Keratinocyte (primary cell): Measurements from ENCODE around the gene HIGD1B. TPM values are rescaled to one million over a fixed set of nuclear protein-coding genes. Genes with fewer than 3 reads are reported as not detected.
A peak's percentile ranks its signal among the peaks of the same experiment; 100 is the strongest.

Experiments
- DNase-seq: peaks from one replicate; pipeline ENCODE4 v3.0.0-alpha.2; 2011; ENCODE audit warnings: low read depth, missing footprints, low spot score
- FAIRE-seq: peaks from 2 replicates; lab custom pipeline; 2011; peaks lifted over from hg19 to GRCh38; lab: Jason Lieb, UNC
- H2AFZ ChIP-seq: 2 replicates; pipeline ENCODE4 v1.6.0; 2012; ENCODE audit warnings: low read length, control low read depth, inconsistent platforms; ENCODE audit not compliant: control insufficient read depth
- H3K27ac ChIP-seq: 2 replicates; pipeline ENCODE4 v1.5.1; 2011; ENCODE audit warnings: low read length; ENCODE audit not compliant: control insufficient read depth, insufficient read depth
- H3K27me3 ChIP-seq: 3 replicates; pipeline ENCODE4 v1.6.0; 2011; ENCODE audit warnings: low read length; ENCODE audit not compliant: control insufficient read depth, insufficient read depth; ENCODE audit errors: extremely low read depth
- H3K36me3 ChIP-seq, 2 experiments: 2 replicates in 1 of 2; 3 replicates in 1 of 2; pipeline ENCODE4 v1.5.1; 2011; ENCODE audit warnings: low read length in 2 of 2, mild to moderate bottlenecking in 1 of 2; ENCODE audit not compliant: control insufficient read depth in 2 of 2, insufficient read depth in 2 of 2; ENCODE audit errors: extremely low read depth in 1 of 2
- H3K4me1 ChIP-seq: 3 replicates; pipeline ENCODE4 v1.5.1; 2011; ENCODE audit warnings: low read length; ENCODE audit not compliant: control insufficient read depth, insufficient read depth; ENCODE audit errors: extremely low read depth
- H3K4me2 ChIP-seq: 3 replicates; pipeline ENCODE4 v1.6.0; 2011; ENCODE audit warnings: low read depth, low read length; ENCODE audit not compliant: control insufficient read depth, insufficient read depth; ENCODE audit errors: extremely low read depth
- H3K4me3 ChIP-seq, 3 experiments: fragments of 200-600 bp in 1 of 3; sonication (generic) in 1 of 3; 2 replicates in 2 of 3; 3 replicates in 1 of 3; pipeline ENCODE4 v1.5.1; 2011 to 2016; ENCODE audit warnings: low read length in 3 of 3, mild to moderate bottlenecking in 3 of 3, control low read depth in 2 of 3, inconsistent platforms in 1 of 3, low read depth in 1 of 3, mixed read lengths in 1 of 3, mixed run types in 1 of 3, moderate library complexity in 1 of 3; ENCODE audit not compliant: control insufficient read depth in 2 of 3, insufficient read depth in 2 of 3; ENCODE audit errors: extremely low read depth in 1 of 3
- H3K79me2 ChIP-seq: 2 replicates; pipeline ENCODE4 v1.6.0; 2012; ENCODE audit warnings: low read length; ENCODE audit not compliant: control insufficient read depth, insufficient read depth
- H3K9ac ChIP-seq: 3 replicates; pipeline ENCODE4 v1.6.0; 2011; ENCODE audit warnings: low read length; ENCODE audit not compliant: control insufficient read depth, insufficient read depth; ENCODE audit errors: extremely low read depth
- H3K9me1 ChIP-seq: 3 replicates; pipeline ENCODE4 v1.6.0; 2011; ENCODE audit warnings: low read length; ENCODE audit not compliant: control insufficient read depth, insufficient read depth; ENCODE audit errors: extremely low read depth
- H3K9me3 ChIP-seq: 2 replicates; pipeline ENCODE4 v1.5.1; 2012; ENCODE audit warnings: low read depth, low read length; ENCODE audit not compliant: control insufficient read depth
- H4K20me1 ChIP-seq: 3 replicates; pipeline ENCODE4 v1.6.0; 2011; ENCODE audit warnings: low read length; ENCODE audit not compliant: control insufficient read depth, insufficient read depth; ENCODE audit errors: extremely low read depth
- EZH2 ChIP-seq: IDR thresholded peaks from one replicate; pipeline ENCODE4 v1.6.1; 2012; ENCODE audit warnings: inconsistent platforms, mild to moderate bottlenecking, low read length, moderate library complexity
- dilution Hi-C: fragments of 300-500 bp; cut with MboI; formaldehyde crosslinking; loops from one replicate; pipeline ENCODE4 v1.7.0; 2020; ENCODE audit warnings: low sequenced_read_pairs; ENCODE audit not compliant: extremely low pct_ligation_motif_present
- polyA plus RNA-seq, 5 experiments: library from polyadenylated mRNA; depleted of rRNA in 3 of 5; stranded (reverse) in 3 of 5; stranded (forward) in 1 of 5; unstranded in 1 of 5; fragments of >200 nt; gene quantifications; 1 replicate in 1 of 5; 2 replicates in 3 of 5; 3 replicates in 1 of 5; pipeline versions ENCODE4 v1.2.1 to v1.2.3, GENCODE V29; 2011 to 2012; ENCODE audit warnings: missing spikeins in 2 of 5, low read depth in 1 of 5, low replicate concordance in 1 of 5
- TF ChIP-seq, protein P1 (sequence below), 3 experiments: IDR thresholded peaks in 1 of 3; conservative IDR thresholded peaks in 1 of 3; optimal IDR thresholded peaks in 1 of 3; 2 replicates in 2 of 3; 3 replicates in 1 of 3; pipeline versions ENCODE3 to v1.5.1; 2011; ENCODE audit warnings: low read length in 3 of 3, mild to moderate bottlenecking in 3 of 3, moderate library complexity in 2 of 3, control low read depth in 1 of 3, inconsistent platforms in 1 of 3; ENCODE audit not compliant: insufficient read depth in 2 of 3; ENCODE audit errors: extremely low read depth in 1 of 3

Gene HIGD1B
- polyA plus RNA-seq, 1 donor (not counting 4 experiments of a cell fraction or from before 2014, with no cell fraction given) = not detected

DNA sequence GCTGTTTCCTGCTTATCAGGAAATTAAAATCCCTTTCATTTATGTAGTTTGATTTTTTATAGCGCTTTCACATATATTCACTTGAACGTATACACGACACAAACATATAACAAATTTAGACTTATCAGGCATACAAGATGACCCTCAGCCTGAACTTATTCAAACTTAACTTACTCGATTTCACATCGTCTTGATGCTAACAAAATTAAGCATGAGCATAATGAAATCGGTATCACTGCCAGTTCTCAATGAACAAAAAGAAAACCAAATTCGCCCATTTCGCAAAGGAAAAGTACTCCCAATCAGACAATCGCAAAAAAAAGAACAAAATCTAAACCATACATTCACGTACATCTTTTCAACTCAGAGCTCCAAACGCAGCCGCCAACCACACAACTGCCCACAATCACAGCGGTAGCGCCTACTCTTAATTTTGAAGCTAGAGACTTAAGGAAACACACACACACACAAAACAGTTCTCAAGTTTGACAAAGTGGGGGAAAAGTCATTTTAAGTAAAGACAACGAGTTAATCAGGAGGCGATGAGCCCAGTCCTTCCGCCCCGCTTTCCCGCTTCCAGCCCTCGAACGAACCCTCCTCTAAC lies 18.7 kb upstream of the HIGD1B start:
- Histone ChIP-seq H3K4me3 (peak overlapping the region; percentile 79 to 95 (median 91)), H3K9ac (peak overlapping the region; percentile 85), H4K20me1 (no peaks in the 10 kb centered on the region), H2AFZ (peak overlapping the region; percentile 82), H3K9me1 (no peaks in the 10 kb centered on the region), H3K27ac (peak overlapping the region; percentile 70), H3K79me2 (peaks cover 55% of the 10 kb centered on the region), H3K36me3 (peaks cover 0 to 2% of the 10 kb centered on the region in 2 experiments), H3K27me3 (no peaks in the 10 kb centered on the region), H3K9me3 (no peaks in the 10 kb centered on the region), H3K4me1 (peaks cover 17% of the 10 kb centered on the region), H3K4me2 (peak overlapping the region; percentile 98)
- DNase-seq (no peak), FAIRE-seq (peak; percentile 69)
- TF ChIP-seq EZH2 = no peak
- TF ChIP-seq, protein P1, sequence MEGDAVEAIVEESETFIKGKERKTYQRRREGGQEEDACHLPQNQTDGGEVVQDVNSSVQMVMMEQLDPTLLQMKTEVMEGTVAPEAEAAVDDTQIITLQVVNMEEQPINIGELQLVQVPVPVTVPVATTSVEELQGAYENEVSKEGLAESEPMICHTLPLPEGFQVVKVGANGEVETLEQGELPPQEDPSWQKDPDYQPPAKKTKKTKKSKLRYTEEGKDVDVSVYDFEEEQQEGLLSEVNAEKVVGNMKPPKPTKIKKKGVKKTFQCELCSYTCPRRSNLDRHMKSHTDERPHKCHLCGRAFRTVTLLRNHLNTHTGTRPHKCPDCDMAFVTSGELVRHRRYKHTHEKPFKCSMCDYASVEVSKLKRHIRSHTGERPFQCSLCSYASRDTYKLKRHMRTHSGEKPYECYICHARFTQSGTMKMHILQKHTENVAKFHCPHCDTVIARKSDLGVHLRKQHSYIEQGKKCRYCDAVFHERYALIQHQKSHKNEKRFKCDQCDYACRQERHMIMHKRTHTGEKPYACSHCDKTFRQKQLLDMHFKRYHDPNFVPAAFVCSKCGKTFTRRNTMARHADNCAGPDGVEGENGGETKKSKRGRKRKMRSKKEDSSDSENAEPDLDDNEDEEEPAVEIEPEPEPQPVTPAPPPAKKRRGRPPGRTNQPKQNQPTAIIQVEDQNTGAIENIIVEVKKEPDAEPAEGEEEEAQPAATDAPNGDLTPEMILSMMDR (optimal IDR thresholded peaks at IDR 0.05 in 1 of 3, IDR thresholded peaks at IDR 0.05 in 1 of 3, conservative IDR thresholded peaks at IDR 0.05 in 1 of 3; ENCODE audit: extremely low read depth in 1 of 3, insufficient read depth in 2 of 3, low read length in 3 of 3) = no peak
- dilution Hi-C loops = no loop called here

- DNase-seq = no peak
- TF ChIP-seq, protein P1 (optimal IDR thresholded peaks at IDR 0.05 in 1 of 3, IDR thresholded peaks at IDR 0.05 in 1 of 3, conservative IDR thresholded peaks at IDR 0.05 in 1 of 3; ENCODE audit: extremely low read depth in 1 of 3, insufficient read depth in 2 of 3, low read length in 3 of 3) = no peak
- no peak for TF ChIP-seq EZH2
- H3K27ac ChIP-seq = peak within 1 kb of the TSS; percentile 70
Measured at GRCh38 chr17:44829523-44830358, 17.9 kb upstream of the HIGD1B start, which contains the start of gene GJC1. GJC1 (minus strand) TSS chr17:44830287; CDS start chr17:44805817, 24,470 bp downstream.

More at GRCh38 chr17:44829523-44830358, 17.9 kb upstream of the HIGD1B start, which contains the start of gene GJC1:
- FAIRE-seq = no peak
- H3K4me2 ChIP-seq = peak within 1 kb of the TSS; percentile 98
- H3K79me2 ChIP-seq = peaks cover 49% of the 10 kb centered on the region
- no peaks in the 10 kb centered on the region for H3K9me1 ChIP-seq
- peak within 1 kb of the TSS; percentile 85 for H3K9ac ChIP-seq
- H3K4me1 ChIP-seq = peaks cover 17% of the 10 kb centered on the region
- H3K4me3 ChIP-seq = peak within 1 kb of the TSS; percentile 79 to 95 (median 91)
- dilution Hi-C loops = no loop called here
- peak within 1 kb of the TSS; percentile 82 for H2AFZ ChIP-seq
- no peaks in the 10 kb centered on the region for H3K27me3 ChIP-seq
- no peaks in the 10 kb centered on the region for H3K9me3 ChIP-seq
- H3K36me3 ChIP-seq = no peaks in the 10 kb centered on the region
- no peaks in the 10 kb centered on the region for H4K20me1 ChIP-seq
